HG02840 (cell line): ENCODE results near the gene C10orf120.

Experiments used
- ATAC-seq: cut with Tn5 transposase; IDR thresholded peaks from one replicate; pipeline ENCODE4 v1.9.1; 2021; ENCODE audit warnings: mild to moderate bottlenecking, moderate library complexity, moderate number of reproducible peaks; ENCODE audit not compliant: unreplicated experiment, low FRiP score

C10orf120 gene

DNA sequence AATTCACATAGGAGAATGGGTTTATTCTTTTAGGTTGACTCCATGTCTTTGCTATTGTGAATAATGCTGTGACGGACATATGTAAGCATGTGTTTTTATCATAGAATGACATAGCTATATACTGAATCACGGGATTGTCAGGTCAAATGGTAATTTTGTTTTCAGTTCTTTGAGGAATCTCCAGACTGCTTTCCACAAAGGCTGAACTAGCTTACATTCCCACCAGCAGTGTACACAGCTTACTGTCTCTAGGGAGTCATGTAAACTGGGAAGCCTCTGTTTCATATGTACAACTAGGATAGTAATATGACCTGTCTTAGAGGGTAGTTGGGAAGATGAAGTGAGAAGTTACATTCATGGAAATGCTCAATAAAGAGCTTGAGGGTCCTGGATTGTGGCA is 6.8 kb upstream of the C10orf120 start:
- no peak for ATAC-seq

- no peak for ATAC-seq
Observed at GRCh38 chr10:122703483-122704448, 4.1 kb upstream of the C10orf120 start.

- no peak for ATAC-seq
Observed at GRCh38 chr10:122702275-122702674, 2.6 kb upstream of the C10orf120 start.

DNA sequence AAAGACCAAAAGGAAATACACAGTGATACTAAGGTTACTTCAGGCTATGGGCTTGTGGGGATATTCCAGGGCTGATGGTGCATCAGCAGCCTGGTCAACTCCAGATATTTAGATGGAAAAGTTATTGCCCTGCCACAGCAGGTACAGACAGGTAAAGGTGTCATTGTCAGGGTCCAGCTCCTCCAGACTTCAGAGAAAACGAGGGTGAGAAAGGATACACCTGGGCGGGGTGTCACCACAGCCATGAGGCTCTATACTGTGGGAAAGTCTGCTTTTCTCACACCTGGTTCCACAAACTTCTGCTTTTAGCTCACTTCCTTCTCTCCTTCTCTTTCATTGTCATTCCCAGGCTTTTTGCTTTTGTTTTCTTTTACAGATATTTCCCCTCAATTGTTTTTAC is 2.0 kb upstream of the C10orf120 start:
- no peak for ATAC-seq

GRCh38 chr10:122696687-122697086 is 3.0 kb downstream of the C10orf120 start:
- ATAC-seq, result no peak

DNA sequence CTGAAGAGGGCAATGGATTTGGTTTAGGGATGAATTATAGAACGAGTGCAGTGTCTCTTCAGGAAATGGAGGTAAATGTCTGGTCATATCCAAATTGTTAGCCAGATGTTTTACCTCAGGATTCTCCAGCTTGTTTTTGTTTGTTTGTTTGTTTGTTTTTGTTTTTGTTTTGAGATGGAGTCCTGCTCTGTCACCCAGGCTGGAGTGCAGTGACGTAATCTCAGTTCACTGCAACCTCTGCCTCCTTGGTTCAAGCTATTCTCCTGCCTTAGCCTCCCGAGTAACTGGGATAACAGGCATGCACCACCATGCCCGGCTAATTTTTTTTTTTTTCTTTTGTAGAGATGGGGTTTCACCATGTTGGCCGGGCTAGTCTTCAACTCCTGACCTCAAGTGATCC is 6.9 kb downstream of the C10orf120 start:
- ATAC-seq, result no peak

GRCh38 chr10:122689146-122689820 is 10.4 kb downstream of the C10orf120 start:
- ATAC-seq, result no peak

GRCh38 chr10:122688293-122688989 is 11.2 kb downstream of the C10orf120 start:
- no peak for ATAC-seq

GRCh38 chr10:122682522-122682921 is 17.1 kb downstream of the C10orf120 start:
- ATAC-seq, result no peak

DNA sequence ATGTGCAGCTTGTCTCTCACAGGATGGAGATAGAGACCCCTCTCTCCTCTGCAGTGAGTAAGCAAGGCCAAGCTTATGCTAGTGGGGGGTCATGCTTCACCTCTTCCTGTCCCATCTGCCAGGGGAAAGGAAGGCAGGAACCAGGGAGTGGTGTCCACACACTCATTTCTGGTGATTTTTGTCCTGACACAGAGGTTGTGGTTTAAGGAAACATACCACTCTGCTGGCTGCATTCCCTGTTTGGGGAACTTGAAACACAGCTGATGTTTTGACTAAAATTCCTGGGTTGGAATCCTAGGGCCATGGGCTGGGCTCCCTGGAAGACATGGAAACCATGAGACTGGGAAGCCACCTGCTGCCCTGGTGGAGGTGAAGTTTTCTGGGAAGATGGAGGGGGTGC is 21.4 kb downstream of the C10orf120 start:
- no peak for ATAC-seq

GRCh38 chr10:122675278-122675677 is 24.4 kb downstream of the C10orf120 start:
- ATAC-seq, result no peak

DNA sequence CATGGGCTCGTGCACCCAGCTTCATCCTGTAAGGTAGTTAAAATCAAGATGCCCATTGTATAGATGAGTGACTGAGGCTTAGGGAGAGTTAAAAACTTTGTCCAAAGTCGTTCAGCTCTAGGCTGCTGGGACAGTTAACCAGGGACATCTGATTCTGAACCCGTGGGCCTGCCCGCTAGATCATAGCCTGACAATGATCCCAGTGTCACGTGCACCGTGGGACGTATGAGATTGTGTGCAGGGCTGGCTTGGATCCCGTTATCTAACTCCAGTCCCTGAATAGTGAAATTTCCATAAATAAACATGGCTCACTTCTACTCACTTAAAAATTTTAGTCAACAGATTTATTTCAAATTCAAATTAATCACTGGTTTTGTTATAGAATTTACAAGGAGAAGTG is 24.9 kb downstream of the C10orf120 start:
- no peak for ATAC-seq

DNA sequence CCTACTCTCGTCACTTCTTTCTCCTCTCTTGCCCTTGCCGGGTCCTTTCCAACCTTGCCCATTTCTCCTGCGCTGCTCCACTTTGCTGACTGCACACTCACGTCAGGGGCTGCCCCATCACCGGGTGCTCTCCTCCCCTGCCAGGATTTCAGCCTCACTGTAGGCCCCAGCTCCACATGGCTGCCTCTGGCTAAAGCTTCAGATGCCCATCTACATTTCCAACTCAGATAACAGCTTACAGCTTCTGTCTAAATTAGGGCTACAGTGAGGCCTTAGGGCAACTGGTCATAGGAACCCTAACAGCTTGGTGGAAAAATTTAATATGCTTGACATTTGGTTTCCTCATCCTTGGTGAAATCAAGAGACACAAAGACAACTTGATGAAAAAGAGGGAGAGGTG is 25.9 kb downstream of the C10orf120 start:
- no peak for ATAC-seq

DNA sequence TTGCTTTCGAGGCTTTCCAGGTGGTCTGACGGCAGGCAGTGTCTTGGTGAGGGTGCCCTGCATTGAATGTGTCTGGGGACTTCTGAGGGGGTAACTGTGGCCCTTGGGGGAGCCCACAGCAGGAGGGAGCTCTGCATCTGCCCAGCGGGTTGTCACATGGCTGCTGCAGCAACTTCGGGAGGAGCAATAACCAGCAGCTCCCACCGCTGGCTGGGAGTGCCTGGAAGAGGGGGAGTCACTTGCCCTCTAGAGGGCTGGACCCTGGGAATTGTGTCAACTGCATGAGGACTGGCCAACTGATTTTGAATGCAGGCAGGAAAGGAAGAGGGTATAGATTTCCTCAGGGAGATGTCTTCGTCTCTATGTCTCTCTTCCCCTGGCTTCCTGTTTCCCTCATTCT is 26.4 kb downstream of the C10orf120 start:
- ATAC-seq, result no peak

GRCh38 chr10:122672655-122673054 is 27.0 kb downstream of the C10orf120 start:
- no peak for ATAC-seq

GRCh38 chr10:122671355-122671754 is 28.3 kb downstream of the C10orf120 start:
- ATAC-seq, result no peak

- no peak for ATAC-seq
Observed at GRCh38 chr10:122669842-122670241, 29.8 kb downstream of the C10orf120 start.

DNA sequence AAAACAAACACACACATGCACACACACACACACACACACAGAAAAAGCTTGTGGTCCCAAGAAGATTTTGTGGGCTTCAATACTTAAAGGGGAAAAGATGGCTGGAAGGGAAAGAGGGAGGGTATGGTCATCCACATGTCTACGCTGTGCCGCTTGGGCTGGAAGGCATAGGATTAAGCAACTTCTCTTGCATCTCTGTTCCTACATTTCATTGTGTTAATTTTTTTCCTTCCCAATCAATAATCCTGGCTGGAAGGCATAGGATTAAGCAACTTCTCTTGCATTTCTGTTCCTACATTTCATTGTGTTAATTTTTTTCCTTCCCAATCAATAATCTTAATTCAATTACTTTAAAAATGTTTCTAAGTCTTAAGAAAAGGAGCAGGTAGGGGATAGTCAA is 30.6 kb downstream of the C10orf120 start:
- no peak for ATAC-seq

DNA sequence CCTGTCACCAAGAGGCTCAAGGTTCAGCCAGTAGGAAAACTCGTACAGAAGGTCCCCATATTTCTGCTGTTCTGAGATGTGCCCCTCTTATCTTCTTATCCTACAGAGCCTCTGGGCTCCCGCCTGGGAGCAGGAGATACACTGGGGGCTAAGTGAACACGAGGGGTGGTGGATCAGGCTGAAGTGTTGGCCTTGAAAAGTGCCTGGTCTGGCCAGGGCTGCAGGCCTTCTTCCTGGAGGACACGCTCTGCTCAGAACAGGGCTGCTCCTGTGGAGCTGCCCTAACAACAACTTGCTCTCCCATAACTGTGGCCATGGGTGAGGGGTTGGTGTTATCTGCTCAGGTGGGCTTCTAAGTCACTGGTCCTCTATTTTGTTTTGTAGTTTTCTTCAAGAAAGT is 33.7 kb downstream of the C10orf120 start:
- ATAC-seq, result no peak

DNA sequence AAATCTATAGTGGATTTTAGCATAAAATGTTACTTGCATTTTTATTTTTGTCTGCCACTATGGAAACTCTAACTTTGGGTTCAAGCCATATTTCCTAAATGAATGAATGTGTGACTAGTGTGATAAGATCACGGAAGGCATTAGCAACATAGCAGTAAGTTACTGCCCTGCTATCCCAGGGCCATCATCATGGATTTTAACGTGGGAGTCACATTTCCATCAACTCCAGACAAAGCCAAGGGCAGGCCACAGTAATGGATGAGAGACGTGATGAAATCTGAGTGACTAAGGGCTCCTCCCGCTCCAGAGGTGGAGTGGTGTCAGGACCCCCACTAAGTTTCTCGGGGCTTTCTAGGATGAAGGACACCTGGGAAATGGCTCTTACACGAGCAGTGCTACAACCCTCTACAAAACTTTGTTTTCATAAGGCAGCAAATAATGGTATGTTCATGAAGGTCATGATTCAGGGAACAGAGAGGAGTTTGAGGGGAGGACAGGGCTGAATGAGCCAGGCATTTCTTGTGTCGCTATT is 34.3 kb downstream of the C10orf120 start:
- ATAC-seq, result no peak

GRCh38 chr10:122664501-122664900 is 35.1 kb downstream of the C10orf120 start:
- no peak for ATAC-seq
